Hepatocyte (in vitro differentiated cells): ENCODE data around the gene GRK6. TPM values are rescaled to one million over a fixed set of nuclear protein-coding genes. Genes with fewer than 3 reads are reported as not detected.

Source experiments
- DNase-seq: peaks from one replicate; pipeline ENCODE4 v3.0.0-alpha.2; 2016; ENCODE audit warnings: low spot score
- H2AFZ ChIP-seq: fragments of 200-600 bp; sonication (generic); 2 replicates; pipeline ENCODE4 v1.6.0; 2016; ENCODE audit warnings: antibody characterized with exemption, mild to moderate bottlenecking
- H3K27ac ChIP-seq: fragments of 200-600 bp; sonication (generic); 2 replicates; pipeline ENCODE4 v1.5.1; 2016; ENCODE audit warnings: mild to moderate bottlenecking
- H3K27me3 ChIP-seq: fragments of 200-600 bp; sonication (generic); 2 replicates; pipeline ENCODE4 v1.6.1; 2016
- H3K36me3 ChIP-seq: fragments of 200-600 bp; sonication (generic); replicated peaks from 2 replicates; pipeline ENCODE4 v1.5.1; 2016; ENCODE audit warnings: low read depth; ENCODE audit not compliant: insufficient read depth
- H3K4me1 ChIP-seq: fragments of 200-600 bp; sonication (generic); 2 replicates; pipeline ENCODE4 v1.5.1; 2016; ENCODE audit warnings: mild to moderate bottlenecking, moderate library complexity; ENCODE audit not compliant: insufficient read depth
- H3K4me2 ChIP-seq: fragments of 200-600 bp; sonication (generic); 2 replicates; pipeline ENCODE4 v1.6.0; 2016
- H3K4me3 ChIP-seq: fragments of 200-600 bp; sonication (generic); 2 replicates; pipeline ENCODE4 v1.5.1; 2016; ENCODE audit warnings: mild to moderate bottlenecking
- H3K79me2 ChIP-seq: fragments of 200-600 bp; sonication (generic); 2 replicates; pipeline ENCODE4 v1.6.0; 2017; ENCODE audit warnings: mild to moderate bottlenecking
- H3K9me2 ChIP-seq: fragments of 200-600 bp; sonication (generic); replicated peaks from 2 replicates; pipeline ENCODE4 v1.6.0; 2017; ENCODE audit warnings: mild to moderate bottlenecking; ENCODE audit not compliant: insufficient read depth
- H3K9me3 ChIP-seq: fragments of 200-600 bp; sonication (generic); 2 replicates; pipeline ENCODE4 v1.5.1; 2016; ENCODE audit warnings: low read depth, mild to moderate bottlenecking
- H4K20me1 ChIP-seq: fragments of 200-600 bp; sonication (generic); 2 replicates; pipeline ENCODE4 v1.6.0; 2016; ENCODE audit warnings: mild to moderate bottlenecking; ENCODE audit not compliant: insufficient read depth, poor library complexity, severe bottlenecking
- CTCF ChIP-seq: fragments of 200-600 bp; sonication (generic); IDR thresholded peaks from 2 replicates; pipeline ENCODE4 v1.5.1; 2016; ENCODE audit warnings: antibody characterized with exemption, mild to moderate bottlenecking; ENCODE audit not compliant: poor library complexity
- EZH2 ChIP-seq: fragments of 200-600 bp; sonication (generic); IDR thresholded peaks from 2 replicates; pipeline ENCODE4 v1.6.1; 2016; ENCODE audit warnings: antibody characterized with exemption, mild to moderate bottlenecking, borderline replicate concordance
- EZH2phosphoT487 ChIP-seq: fragments of 200-600 bp; sonication (generic); IDR thresholded peaks from one replicate; pipeline ENCODE4 v1.6.1; 2018; ENCODE audit warnings: antibody characterized with exemption, mild to moderate bottlenecking, low read depth, moderate library complexity; ENCODE audit not compliant: unreplicated experiment, severe bottlenecking
- WGBS: methylation state at CpG from one replicate; pipeline ENCODE4 v1.1.6; 2016; ENCODE audit warnings: low lambda C conversion rate; ENCODE audit errors: missing lambda C conversion rate; 5-methylcytosine and 5-hydroxymethylcytosine counted together
- polyA plus RNA-seq: library from polyadenylated mRNA; unstranded; fragments of >200 nt; fragmentation: Nextera tagmentation; extraction: Ambion mirVana; gene quantifications from 2 replicates; pipeline ENCODE4 v1.2.1, GENCODE V29; 2016
- total RNA-seq: library from RNA; depleted of rRNA; stranded (reverse); fragments of >200 nt; gene quantifications from 2 replicates; pipeline ENCODE4 v1.2.3, GENCODE V29; 2014

Gene GRK6
- total and polyA plus RNA-seq, 2 experiments from 2014 or later: 29.3 to 31.1 TPM

GRCh38 chr5:177392765-177393164, 33.7 kb upstream of the GRK6 start:
- no peak for DNase-seq
- H3K9me3 ChIP-seq: no peaks in the 10 kb centered on the region
- H4K20me1 ChIP-seq: no peaks in the 10 kb centered on the region
- H3K27ac ChIP-seq: no peak overlapping the region
- peaks cover 3% of the 10 kb centered on the region for H3K4me1 ChIP-seq
- TF ChIP-seq EZH2 (no peak), EZH2phosphoT487 (no peak), CTCF (no peak)
- no peaks in the 10 kb centered on the region for H3K79me2 ChIP-seq
- no peak overlapping the region for H3K4me3 ChIP-seq
- no peaks in the 10 kb centered on the region for H3K36me3 ChIP-seq
- H3K9me2 ChIP-seq: no peaks in the 10 kb centered on the region
- H3K4me2 ChIP-seq: no peak overlapping the region
- 82% methylated on average over 5 of the region's 5 CpGs for WGBS
- H2AFZ ChIP-seq: no peak overlapping the region
- no peaks in the 10 kb centered on the region for H3K27me3 ChIP-seq

- 75% methylated on average over 1 of the region's 1 CpG for WGBS
These were observed 33.2 kb upstream of the GRK6 start for GRCh38 chr5:177393206-177393765.

GRCh38 chr5:177393990-177394389, 32.5 kb upstream of the GRK6 start:
- no peaks in the 10 kb centered on the region for H4K20me1 ChIP-seq
- H3K9me2 ChIP-seq: no peaks in the 10 kb centered on the region
- peaks cover 3% of the 10 kb centered on the region for H3K4me1 ChIP-seq
- 75% methylated on average over 5 of the region's 5 CpGs for WGBS
- no peaks in the 10 kb centered on the region for H3K9me3 ChIP-seq
- H3K27me3 ChIP-seq: no peaks in the 10 kb centered on the region
- H3K4me3 ChIP-seq: no peak overlapping the region
- H3K36me3 ChIP-seq: no peaks in the 10 kb centered on the region
- no peaks in the 10 kb centered on the region for H3K79me2 ChIP-seq
- TF ChIP-seq CTCF (no peak), EZH2phosphoT487 (no peak), EZH2 (no peak)
- no peak overlapping the region for H3K27ac ChIP-seq
- DNase-seq: no peak
- H3K4me2 ChIP-seq: no peak overlapping the region
- no peak overlapping the region for H2AFZ ChIP-seq

More at GRCh38 chr5:177393206-177393765, 33.2 kb upstream of the GRK6 start:
- H3K79me2 ChIP-seq: no peaks in the 10 kb centered on the region
- no peak overlapping the region for H3K27ac ChIP-seq
- no peak for DNase-seq
- no peak overlapping the region for H2AFZ ChIP-seq
- H3K4me1 ChIP-seq: peaks cover 3% of the 10 kb centered on the region
- no peaks in the 10 kb centered on the region for H3K9me3 ChIP-seq
- no peak for TF ChIP-seq CTCF
- no peak for TF ChIP-seq EZH2
- TF ChIP-seq EZH2phosphoT487: no peak
- H4K20me1 ChIP-seq: no peaks in the 10 kb centered on the region
- no peaks in the 10 kb centered on the region for H3K9me2 ChIP-seq
- H3K27me3 ChIP-seq: no peaks in the 10 kb centered on the region
- H3K36me3 ChIP-seq: no peaks in the 10 kb centered on the region
- no peak overlapping the region for H3K4me2 ChIP-seq
- H3K4me3 ChIP-seq: no peak overlapping the region
